Measurements from ENCODE around the gene KDM3B.
A peak's percentile ranks its signal among the peaks of the same experiment; 100 is the strongest.

Gene KDM3B

GRCh38 chr5:138460032-138460693, 107.7 kb downstream of the KDM3B start:
- no peaks in the 10 kb centered on the region; the same call in 1 of the 2 replicates for H3K4me1 ChIP-seq (ENCODE audit: control insufficient read depth, insufficient read depth, low read length)
- no CpG with 5 or more reads among the region's 4 CpGs for WGBS (ENCODE audit: insufficient coverage, insufficient read length)

GRCh38 chr5:138461343-138462125, 109.0 kb downstream of the KDM3B start:
- Histone ChIP-seq H3K36me3 (ENCODE audit: control insufficient read depth, insufficient read depth, low read length) (no peaks in the 10 kb centered on the region), H3K27ac (ENCODE audit: low read length) (no peak overlapping the region), H3K27me3 (ENCODE audit: control insufficient read depth, insufficient read depth, low read length) (peaks cover 2% of the 10 kb centered on the region; the same call in 1 of the 2 replicates), H3K4me1 (ENCODE audit: control insufficient read depth, insufficient read depth, low read length) (no peaks in the 10 kb centered on the region; the same call in none of the 2 replicates), H3K9me3 (ENCODE audit: control insufficient read depth, insufficient read depth, low read length) (no peaks in the 10 kb centered on the region), H3K4me3 (ENCODE audit: low read length) (no peak overlapping the region)
- no peak for DNase-seq (ENCODE audit: low read depth, low spot score)
- no CpG with 5 or more reads among the region's 11 CpGs for WGBS (ENCODE audit: insufficient coverage, insufficient read length)

More at GRCh38 chr5:138460032-138460693, 107.7 kb downstream of the KDM3B start:
- Histone ChIP-seq H3K4me3 (ENCODE audit: low read length) (no peak overlapping the region), H3K36me3 (ENCODE audit: control insufficient read depth, insufficient read depth, low read length) (no peaks in the 10 kb centered on the region), H3K27ac (ENCODE audit: low read length) (no peak overlapping the region), H3K9me3 (ENCODE audit: control insufficient read depth, insufficient read depth, low read length) (no peaks in the 10 kb centered on the region), H3K27me3 (ENCODE audit: control insufficient read depth, insufficient read depth, low read length) (no peaks in the 10 kb centered on the region)
- DNase-seq (ENCODE audit: low read depth, low spot score): no peak

GRCh38 chr5:138463419-138464007, 111.0 kb downstream of the KDM3B start:
- Histone ChIP-seq H3K4me3 (ENCODE audit: low read length) (peak overlapping the region; percentile 46; the same call in 1 of the 2 replicates), H3K9me3 (ENCODE audit: control insufficient read depth, insufficient read depth, low read length) (no peaks in the 10 kb centered on the region)

GRCh38 chr5:138464008-138464387, 111.5 kb downstream of the KDM3B start:
- no peak for DNase-seq (ENCODE audit: low read depth, low spot score)
- no peaks in the 10 kb centered on the region; the same call in 1 of the 2 replicates for H3K4me1 ChIP-seq (ENCODE audit: control insufficient read depth, insufficient read depth, low read length)
- H3K9me3 ChIP-seq (ENCODE audit: control insufficient read depth, insufficient read depth, low read length): no peaks in the 10 kb centered on the region
- H3K4me3 ChIP-seq (ENCODE audit: low read length): peak overlapping the region; percentile 96; the same call in 1 of the 2 replicates
- no CpG with 5 or more reads among the region's 34 CpGs for WGBS (ENCODE audit: insufficient coverage, insufficient read length)
- H3K27me3 ChIP-seq (ENCODE audit: control insufficient read depth, insufficient read depth, low read length): peaks cover 2% of the 10 kb centered on the region; the same call in 1 of the 2 replicates
- H3K36me3 ChIP-seq (ENCODE audit: control insufficient read depth, insufficient read depth, low read length): peaks cover 11% of the 10 kb centered on the region; the same call in 1 of the 2 replicates
- no peak overlapping the region for H3K27ac ChIP-seq (ENCODE audit: low read length)

More at GRCh38 chr5:138463419-138464007, 111.0 kb downstream of the KDM3B start:
- WGBS (ENCODE audit: insufficient coverage, insufficient read length): no CpG with 5 or more reads among the region's 21 CpGs
- H3K27ac ChIP-seq (ENCODE audit: low read length): no peak overlapping the region
- DNase-seq (ENCODE audit: low read depth, low spot score): no peak
- H3K36me3 ChIP-seq (ENCODE audit: control insufficient read depth, insufficient read depth, low read length): peaks cover 11% of the 10 kb centered on the region; the same call in 1 of the 2 replicates
- H3K4me1 ChIP-seq (ENCODE audit: control insufficient read depth, insufficient read depth, low read length): no peaks in the 10 kb centered on the region; the same call in 1 of the 2 replicates
- peaks cover 2% of the 10 kb centered on the region; the same call in 1 of the 2 replicates for H3K27me3 ChIP-seq (ENCODE audit: control insufficient read depth, insufficient read depth, low read length)

- DNase-seq (ENCODE audit: low read depth, low spot score): no peak
- Histone ChIP-seq H3K4me1 (ENCODE audit: control insufficient read depth, insufficient read depth, low read length) (no peaks in the 10 kb centered on the region; the same call in 1 of the 2 replicates), H3K9me3 (ENCODE audit: control insufficient read depth, insufficient read depth, low read length) (no peaks in the 10 kb centered on the region), H3K27me3 (ENCODE audit: control insufficient read depth, insufficient read depth, low read length) (peaks cover 2% of the 10 kb centered on the region; the same call in 1 of the 2 replicates), H3K27ac (ENCODE audit: low read length) (no peak overlapping the region), H3K4me3 (ENCODE audit: low read length) (peak overlapping the region; percentile 96; the same call in 1 of the 2 replicates), H3K36me3 (ENCODE audit: control insufficient read depth, insufficient read depth, low read length) (peaks cover 11% of the 10 kb centered on the region; the same call in 1 of the 2 replicates)
- no CpG with 5 or more reads among the region's 64 CpGs for WGBS (ENCODE audit: insufficient coverage, insufficient read length)
Measured at GRCh38 chr5:138464388-138465260, 112.1 kb downstream of the KDM3B start.

GRCh38 chr5:138465261-138466124, 113.0 kb downstream of the KDM3B start, which contains the start of gene EGR1:
Gene EGR1 (plus strand): TSS chr5:138465479. CDS start chr5:138465762, 283 bp downstream.
- peaks cover 2% of the 10 kb centered on the region; the same call in 1 of the 2 replicates for H3K27me3 ChIP-seq (ENCODE audit: control insufficient read depth, insufficient read depth, low read length)
- no peak for DNase-seq (ENCODE audit: low read depth, low spot score)
- peaks cover 11% of the 10 kb centered on the region; the same call in 1 of the 2 replicates for H3K36me3 ChIP-seq (ENCODE audit: control insufficient read depth, insufficient read depth, low read length)
- WGBS (ENCODE audit: insufficient coverage, insufficient read length): no CpG with 5 or more reads among the region's 85 CpGs
- no peaks in the 10 kb centered on the region for H3K9me3 ChIP-seq (ENCODE audit: control insufficient read depth, insufficient read depth, low read length)
- peak within 1 kb of the TSS; percentile 96; the same call in 1 of the 2 replicates for H3K4me3 ChIP-seq (ENCODE audit: low read length)
- H3K4me1 ChIP-seq (ENCODE audit: control insufficient read depth, insufficient read depth, low read length): no peaks in the 10 kb centered on the region; the same call in 1 of the 2 replicates
- no peak within 1 kb of the TSS for H3K27ac ChIP-seq (ENCODE audit: low read length)

- H3K4me1 ChIP-seq (ENCODE audit: control insufficient read depth, insufficient read depth, low read length): no peaks in the 10 kb centered on the region; the same call in 1 of the 2 replicates
- H3K36me3 ChIP-seq (ENCODE audit: control insufficient read depth, insufficient read depth, low read length): peaks cover 11% of the 10 kb centered on the region; the same call in 1 of the 2 replicates
- peak overlapping the region; percentile 96; the same call in 1 of the 2 replicates for H3K4me3 ChIP-seq (ENCODE audit: low read length)
- peaks cover 2% of the 10 kb centered on the region; the same call in 1 of the 2 replicates for H3K27me3 ChIP-seq (ENCODE audit: control insufficient read depth, insufficient read depth, low read length)
- H3K27ac ChIP-seq (ENCODE audit: low read length): no peak overlapping the region
- whole genome bisulfite sequencing (ENCODE audit: insufficient coverage, insufficient read length): no CpG with 5 or more reads among the region's 39 CpGs
- H3K9me3 ChIP-seq (ENCODE audit: control insufficient read depth, insufficient read depth, low read length): no peaks in the 10 kb centered on the region
- no peak for DNase-seq (ENCODE audit: low read depth, low spot score)
Measured at GRCh38 chr5:138466125-138466899, 113.8 kb downstream of the KDM3B start.

- no CpG with 5 or more reads among the region's 45 CpGs for WGBS (ENCODE audit: insufficient coverage, insufficient read length)
- DNase-seq (ENCODE audit: low read depth, low spot score): no peak
- peaks cover 11% of the 10 kb centered on the region; the same call in 1 of the 2 replicates for H3K36me3 ChIP-seq (ENCODE audit: control insufficient read depth, insufficient read depth, low read length)
- H3K27ac ChIP-seq (ENCODE audit: low read length): no peak overlapping the region
- peak overlapping the region; percentile 96; the same call in 1 of the 2 replicates for H3K4me3 ChIP-seq (ENCODE audit: low read length)
- no peaks in the 10 kb centered on the region for H3K9me3 ChIP-seq (ENCODE audit: control insufficient read depth, insufficient read depth, low read length)
- H3K4me1 ChIP-seq (ENCODE audit: control insufficient read depth, insufficient read depth, low read length): no peaks in the 10 kb centered on the region; the same call in none of the 2 replicates
- peaks cover 2% of the 10 kb centered on the region; the same call in 1 of the 2 replicates for H3K27me3 ChIP-seq (ENCODE audit: control insufficient read depth, insufficient read depth, low read length)
Measured at GRCh38 chr5:138466900-138467710, 114.6 kb downstream of the KDM3B start.
